ENCODE data around the gene CRY1.

The CRY1 gene

DNA sequence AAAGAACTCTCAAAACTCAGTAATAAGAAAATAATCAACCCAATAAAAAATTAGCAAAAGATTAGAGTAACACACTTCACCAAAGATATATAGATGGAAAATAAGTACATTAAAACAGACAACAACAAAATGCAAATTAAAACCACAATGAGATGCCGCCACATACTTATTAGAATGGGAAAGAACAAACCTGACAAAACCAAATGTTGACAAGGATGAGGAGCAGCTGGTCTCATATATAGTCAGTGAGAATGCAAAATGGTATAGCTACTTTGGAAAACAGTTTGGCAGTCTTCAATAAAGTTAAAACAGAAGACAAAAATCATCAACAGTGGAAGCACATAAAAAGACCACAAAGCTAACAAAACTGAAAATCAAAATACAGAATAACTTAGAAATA lies 29.1 kb downstream of the CRY1 start:
- TF ChIP-seq, protein P1, sequence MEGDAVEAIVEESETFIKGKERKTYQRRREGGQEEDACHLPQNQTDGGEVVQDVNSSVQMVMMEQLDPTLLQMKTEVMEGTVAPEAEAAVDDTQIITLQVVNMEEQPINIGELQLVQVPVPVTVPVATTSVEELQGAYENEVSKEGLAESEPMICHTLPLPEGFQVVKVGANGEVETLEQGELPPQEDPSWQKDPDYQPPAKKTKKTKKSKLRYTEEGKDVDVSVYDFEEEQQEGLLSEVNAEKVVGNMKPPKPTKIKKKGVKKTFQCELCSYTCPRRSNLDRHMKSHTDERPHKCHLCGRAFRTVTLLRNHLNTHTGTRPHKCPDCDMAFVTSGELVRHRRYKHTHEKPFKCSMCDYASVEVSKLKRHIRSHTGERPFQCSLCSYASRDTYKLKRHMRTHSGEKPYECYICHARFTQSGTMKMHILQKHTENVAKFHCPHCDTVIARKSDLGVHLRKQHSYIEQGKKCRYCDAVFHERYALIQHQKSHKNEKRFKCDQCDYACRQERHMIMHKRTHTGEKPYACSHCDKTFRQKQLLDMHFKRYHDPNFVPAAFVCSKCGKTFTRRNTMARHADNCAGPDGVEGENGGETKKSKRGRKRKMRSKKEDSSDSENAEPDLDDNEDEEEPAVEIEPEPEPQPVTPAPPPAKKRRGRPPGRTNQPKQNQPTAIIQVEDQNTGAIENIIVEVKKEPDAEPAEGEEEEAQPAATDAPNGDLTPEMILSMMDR (IDR thresholded peaks at IDR 0.05; ENCODE audit: insufficient read depth, low read length, poor library complexity, severe bottlenecking), result no peak
- Histone ChIP-seq H3K36me3 (ENCODE audit: control insufficient read depth, insufficient read depth, low read length) (no peaks in the 10 kb centered on the region), H3K27me3 (replicated peaks; ENCODE audit: control insufficient read depth, insufficient read depth, low read length) (no peaks in the 10 kb centered on the region), H3K4me3 (replicated peaks; ENCODE audit: low read depth, low read length) (no peak overlapping the region)
- DNase-seq (ENCODE audit: extremely low read depth, insufficient read length), result no peak

DNA sequence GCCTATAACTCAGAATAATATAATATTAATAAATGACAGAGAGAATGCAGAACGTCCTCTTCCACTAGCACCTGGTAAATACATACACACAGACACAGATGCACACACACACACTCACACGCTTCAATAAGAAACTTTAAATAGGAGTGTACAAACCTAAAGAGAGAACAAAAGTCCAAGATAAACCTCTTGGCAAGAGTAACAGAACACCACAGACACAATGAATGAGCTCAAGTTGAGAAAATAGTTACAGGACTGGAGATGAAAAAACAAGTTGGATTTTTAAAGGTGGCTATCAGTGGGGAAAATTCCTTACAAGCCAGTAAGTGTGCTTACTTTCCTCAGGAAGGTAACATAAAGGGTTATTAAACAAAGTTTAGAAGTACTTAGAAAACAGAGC lies 35.2 kb downstream of the CRY1 start:
- Histone ChIP-seq H3K4me3 (replicated peaks; ENCODE audit: low read depth, low read length) (no peak overlapping the region), H3K27me3 (replicated peaks; ENCODE audit: control insufficient read depth, insufficient read depth, low read length) (no peaks in the 10 kb centered on the region), H3K36me3 (ENCODE audit: control insufficient read depth, insufficient read depth, low read length) (no peaks in the 10 kb centered on the region)
- TF ChIP-seq, protein P1 (IDR thresholded peaks at IDR 0.05; ENCODE audit: insufficient read depth, low read length, poor library complexity, severe bottlenecking), result no peak
- no peak for DNase-seq (ENCODE audit: extremely low read depth, insufficient read length)

DNA sequence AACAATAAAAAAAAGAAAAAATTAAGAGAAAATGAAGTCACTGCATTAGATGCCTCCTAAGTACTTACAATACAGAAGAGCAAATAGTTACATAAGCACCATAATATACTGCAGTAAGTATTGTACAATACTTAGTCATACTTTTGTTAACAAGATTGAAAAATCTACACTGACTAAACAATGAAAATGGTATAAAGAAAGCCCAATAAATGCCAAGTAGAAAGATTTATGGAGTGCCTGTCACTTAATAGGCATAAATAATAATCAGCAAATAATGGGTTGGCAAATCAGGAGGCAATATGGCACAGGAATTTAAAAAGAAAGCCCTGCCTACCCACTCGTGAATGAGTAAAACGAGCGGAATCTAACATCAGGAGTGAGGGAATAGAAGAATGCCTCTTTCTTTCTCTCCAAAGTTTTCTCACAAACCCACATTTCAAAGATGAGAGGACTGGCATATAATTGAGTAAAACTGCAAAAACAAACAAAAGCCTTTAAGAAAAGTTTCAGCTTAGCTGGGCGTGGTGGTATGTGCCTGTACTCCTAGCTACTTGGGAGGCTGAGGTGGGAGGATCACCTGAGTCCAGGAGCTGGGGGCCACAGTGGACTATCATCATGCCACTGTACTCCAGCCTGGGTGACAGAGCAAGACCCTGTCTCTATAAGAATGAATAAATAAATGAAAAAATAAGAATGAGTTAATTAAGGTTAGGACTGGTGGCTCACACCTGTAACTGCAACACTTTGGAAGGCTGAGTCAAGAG lies 36.1 kb downstream of the CRY1 start:
- Histone ChIP-seq H3K27me3 (replicated peaks; ENCODE audit: control insufficient read depth, insufficient read depth, low read length) (no peaks in the 10 kb centered on the region), H3K36me3 (ENCODE audit: control insufficient read depth, insufficient read depth, low read length) (no peaks in the 10 kb centered on the region), H3K4me3 (replicated peaks; ENCODE audit: low read depth, low read length) (no peak overlapping the region)
- no peak for DNase-seq (ENCODE audit: extremely low read depth, insufficient read length)
- TF ChIP-seq, protein P1 (IDR thresholded peaks at IDR 0.05; ENCODE audit: insufficient read depth, low read length, poor library complexity, severe bottlenecking), result no peak

DNA sequence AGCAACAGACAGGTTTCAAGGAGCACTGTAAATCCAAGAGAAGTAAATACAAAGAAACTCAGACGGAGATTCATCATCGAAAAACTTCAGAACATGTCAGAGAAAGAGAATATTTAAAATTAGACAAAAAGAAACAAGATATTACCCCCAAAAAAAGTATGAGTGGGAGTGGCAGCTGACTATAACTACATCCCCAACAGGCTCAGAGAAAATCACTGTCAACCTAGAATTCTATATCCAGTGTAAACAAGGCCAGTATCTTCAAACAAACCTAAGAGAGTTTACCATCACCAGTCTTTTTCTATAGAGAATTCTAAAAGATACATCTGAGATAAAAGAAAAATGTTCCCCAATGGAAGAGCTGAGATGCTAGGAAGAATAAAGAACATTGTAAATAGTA lies 39.6 kb downstream of the CRY1 start:
- Histone ChIP-seq H3K27me3 (replicated peaks; ENCODE audit: control insufficient read depth, insufficient read depth, low read length) (no peaks in the 10 kb centered on the region), H3K36me3 (ENCODE audit: control insufficient read depth, insufficient read depth, low read length) (no peaks in the 10 kb centered on the region), H3K4me3 (replicated peaks; ENCODE audit: low read depth, low read length) (no peak overlapping the region)
- TF ChIP-seq, protein P1 (IDR thresholded peaks at IDR 0.05; ENCODE audit: insufficient read depth, low read length, poor library complexity, severe bottlenecking), result no peak
- no peak for DNase-seq (ENCODE audit: extremely low read depth, insufficient read length)

DNA sequence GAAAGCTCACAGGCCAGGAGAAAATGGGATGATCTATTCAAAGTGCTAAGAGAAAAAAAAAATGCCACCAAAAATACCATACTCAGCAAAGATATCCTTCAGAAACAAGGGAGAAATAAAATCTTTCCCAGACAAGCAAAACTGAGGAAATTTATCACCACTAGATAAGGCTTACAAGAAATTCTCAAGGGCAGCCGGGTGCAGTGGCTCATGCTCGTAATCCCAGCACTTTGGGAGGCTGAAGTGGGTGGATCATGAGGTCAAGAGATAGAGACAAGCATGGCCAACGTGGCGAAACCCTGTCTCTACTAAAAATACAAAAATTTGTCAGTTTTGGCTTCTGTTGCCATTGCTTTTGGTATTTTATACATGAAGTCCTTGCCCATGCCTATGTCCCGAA lies 48.2 kb downstream of the CRY1 start:
- TF ChIP-seq, protein P1 (IDR thresholded peaks at IDR 0.05; ENCODE audit: insufficient read depth, low read length, poor library complexity, severe bottlenecking), result no peak
- Histone ChIP-seq H3K4me3 (replicated peaks; ENCODE audit: low read depth, low read length) (no peak overlapping the region), H3K36me3 (ENCODE audit: control insufficient read depth, insufficient read depth, low read length) (no peaks in the 10 kb centered on the region), H3K27me3 (replicated peaks; ENCODE audit: control insufficient read depth, insufficient read depth, low read length) (no peaks in the 10 kb centered on the region)
- DNase-seq (ENCODE audit: extremely low read depth, insufficient read length), result no peak

DNA sequence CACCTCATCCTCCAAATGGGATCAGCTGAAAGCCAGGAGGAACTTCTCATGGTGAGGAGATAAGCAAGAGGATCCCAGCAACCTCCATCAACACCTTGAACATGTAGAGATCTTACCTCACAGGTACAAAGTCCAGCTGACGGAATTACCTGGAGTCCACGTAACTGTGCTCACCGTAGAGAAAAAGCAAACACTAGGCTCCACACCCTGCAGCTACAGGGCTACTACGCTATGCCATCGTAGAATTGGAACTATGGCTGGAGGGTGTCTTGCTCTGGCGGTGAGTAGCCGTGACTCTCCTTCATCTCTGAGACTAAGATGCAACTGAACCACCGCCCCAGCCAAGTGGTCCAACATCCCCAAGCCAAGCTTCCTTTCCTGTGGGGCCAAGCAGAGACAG lies 50.5 kb downstream of the CRY1 start:
- TF ChIP-seq, protein P1 (IDR thresholded peaks at IDR 0.05; ENCODE audit: insufficient read depth, low read length, poor library complexity, severe bottlenecking), result no peak
- H3K4me3 ChIP-seq (replicated peaks; ENCODE audit: low read depth, low read length), result no peak overlapping the region
- DNase-seq (ENCODE audit: extremely low read depth, insufficient read length), result no peak
- H3K36me3 ChIP-seq (ENCODE audit: control insufficient read depth, insufficient read depth, low read length), result no peaks in the 10 kb centered on the region
- no peaks in the 10 kb centered on the region for H3K27me3 ChIP-seq (replicated peaks; ENCODE audit: control insufficient read depth, insufficient read depth, low read length)
